Gastroesophageal sphincter (tissue), 4 donors: ENCODE measurements around the gene TSHZ2. TPM values are rescaled to one million over a fixed set of nuclear protein-coding genes. Genes with fewer than 3 reads are reported as not detected.

Source experiments
- ATAC-seq: fragments of 150-250 bp; one replicate; pipeline ENCODE4 v1.9.1; 2016; ENCODE audit warnings: mild to moderate bottlenecking, moderate library complexity
- H3K27ac ChIP-seq, 4 donors: fragments of 200-600 bp; sonication (generic) in 3 of 4; 1 replicate in 3 of 4; 2 replicates in 1 of 4; pipeline ENCODE4 v1.5.1; 2016 to 2019
- H3K27me3 ChIP-seq: fragments of 200-600 bp; sonication (generic); one replicate; pipeline ENCODE4 v1.5.1; 2019
- H3K36me3 ChIP-seq, 2 donors: fragments of 200-600 bp; sonication (generic); one replicate each; pipeline ENCODE4 v1.5.1; 2019; ENCODE audit warnings: control low read depth in 1 of 2
- H3K4me1 ChIP-seq, 3 donors: fragments of 200-600 bp; sonication (generic); 1 replicate in 2 of 3; 2 replicates in 1 of 3; pipeline ENCODE4 v1.5.1; 2016 to 2019; ENCODE audit warnings: control low read depth in 2 of 3
- H3K4me3 ChIP-seq, 2 donors: fragments of 200-600 bp; sonication (generic); one replicate each; pipeline ENCODE4 v1.5.1; 2019; ENCODE audit warnings: mild to moderate bottlenecking in 1 of 2, moderate library complexity in 1 of 2
- H3K9me3 ChIP-seq, 3 donors: fragments of 200-600 bp; sonication (generic); one replicate each; pipeline ENCODE4 v1.5.1; 2017 to 2019; ENCODE audit warnings: control low read depth in 2 of 3
- CTCF ChIP-seq, 4 experiments: fragments of 200-600 bp in 2 of 4; fragments of 450-650 bp in 2 of 4; sonication (generic) in 1 of 4; IDR thresholded peaks; one replicate each; pipeline ENCODE4 v1.5.1; 2017 to 2019; ENCODE audit warnings: antibody characterized with exemption in 4 of 4, mild to moderate bottlenecking in 2 of 4, moderate library complexity in 2 of 4
- EP300 ChIP-seq: sonication (generic); formaldehyde crosslinking; IDR thresholded peaks from one replicate; pipeline ENCODE4 v1.6.1; 2017; ENCODE audit warnings: antibody characterized with exemption, mild to moderate bottlenecking
- POLR2A ChIP-seq, 2 donors: fragments of 450-650 bp; IDR thresholded peaks; one replicate each; pipeline ENCODE4 v1.6.1; 2017; ENCODE audit warnings: antibody characterized with exemption in 2 of 2, mild to moderate bottlenecking in 2 of 2, moderate library complexity in 1 of 2
- POLR2AphosphoS5 ChIP-seq: sonication (generic); formaldehyde crosslinking; IDR thresholded peaks from one replicate; pipeline ENCODE4 v1.6.1; 2017; ENCODE audit warnings: antibody characterized with exemption
- WGBS, 2 donors: methylation state at CpG; one replicate each; pipeline ENCODE4 v1.1.5; 2018; ENCODE audit warnings: low coverage in 1 of 2; 5-methylcytosine and 5-hydroxymethylcytosine counted together
- total RNA-seq, 4 donors: library from RNA; depleted of rRNA; stranded (reverse); fragments of >200 nt; gene quantifications; one replicate each; pipeline ENCODE4 v1.1.0, GENCODE V29; 2016

TSHZ2 gene
- total RNA-seq, 4 donors from 2014 or later = 9.9 to 21.3 (median 12.2) TPM

- Histone ChIP-seq H3K27me3 (peaks cover 12% of the 10 kb centered on the region), H3K27ac (no peak overlapping the region), H3K4me3 (no peak overlapping the region), H3K9me3 (no peaks in the 10 kb centered on the region), H3K4me1 (no peaks in the 10 kb centered on the region), H3K36me3 (no peaks in the 10 kb centered on the region)
- no peak for TF ChIP-seq POLR2AphosphoS5
- TF ChIP-seq CTCF (IDR thresholded peaks at IDR 0.05) = no peak
- no peak for TF ChIP-seq EP300
- TF ChIP-seq POLR2A (IDR thresholded peaks at IDR 0.05) = no peak
- no peak for ATAC-seq
- 87% methylated on average over 3 to 5 of the region's 5 CpGs for WGBS, 2 donors
Measured at GRCh38 chr20:53053595-53053994, 81.4 kb downstream of the TSHZ2 start.

- H3K9me3 ChIP-seq = no peaks in the 10 kb centered on the region
- H3K27me3 ChIP-seq = no peaks in the 10 kb centered on the region
- ATAC-seq = no peak
- H3K27ac ChIP-seq = no peak overlapping the region
- H3K36me3 ChIP-seq = no peaks in the 10 kb centered on the region
- no peaks in the 10 kb centered on the region for H3K4me1 ChIP-seq
- TF ChIP-seq EP300 (no peak), POLR2A (IDR thresholded peaks at IDR 0.05) (no peak), POLR2AphosphoS5 (no peak), CTCF (IDR thresholded peaks at IDR 0.05) (no peak)
- WGBS, 2 donors = 37 to 42% methylated on average over 1 of the region's 1 CpG
- H3K4me3 ChIP-seq = no peak overlapping the region
Measured at GRCh38 chr20:53055367-53056067, 83.4 kb downstream of the TSHZ2 start.

- TF ChIP-seq EP300 (no peak), POLR2A (IDR thresholded peaks at IDR 0.05) (no peak), CTCF (IDR thresholded peaks at IDR 0.05) (no peak), POLR2AphosphoS5 (no peak)
- Histone ChIP-seq H3K27me3 (no peaks in the 10 kb centered on the region), H3K36me3 (no peaks in the 10 kb centered on the region), H3K4me1 (no peaks in the 10 kb centered on the region), H3K4me3 (no peak overlapping the region), H3K27ac (no peak overlapping the region), H3K9me3 (no peaks in the 10 kb centered on the region)
- no peak for ATAC-seq
- WGBS, 2 donors = 81% methylated on average over 4 of the region's 4 CpGs; no CpG with 5 or more reads in 1 of the 2 donors
Measured at GRCh38 chr20:53057579-53057978, 85.4 kb downstream of the TSHZ2 start.

GRCh38 chr20:53059848-53060247 is 87.7 kb downstream of the TSHZ2 start:
- H3K36me3 ChIP-seq = no peaks in the 10 kb centered on the region
- H3K27me3 ChIP-seq = no peaks in the 10 kb centered on the region
- H3K27ac ChIP-seq = no peak overlapping the region
- no peak for ATAC-seq
- 71 to 75% methylated on average over 4 to 5 of the region's 5 CpGs for WGBS, 2 donors
- H3K9me3 ChIP-seq = no peaks in the 10 kb centered on the region
- TF ChIP-seq POLR2A (IDR thresholded peaks at IDR 0.05) (no peak), EP300 (no peak), CTCF (IDR thresholded peaks at IDR 0.05) (no peak), POLR2AphosphoS5 (no peak)
- H3K4me1 ChIP-seq = no peaks in the 10 kb centered on the region
- H3K4me3 ChIP-seq = no peak overlapping the region
